Type B pancreatic cell (in vitro differentiated cells): Measurements from ENCODE around the gene ADIPOR2. TPM values are rescaled to one million over a fixed set of nuclear protein-coding genes. Genes with fewer than 3 reads are reported as not detected.

Experiments used
- DNase-seq: peaks from one replicate; pipeline ENCODE4 v3.0.0; 2021; ENCODE audit warnings: mixed read lengths; ENCODE audit not compliant: unreplicated experiment; ENCODE audit errors: extremely low spot score
- H3K27ac Mint-ChIP-seq: 2 replicates; pipeline ENCODE4 v1.8.0; 2021; ENCODE audit warnings: mild to moderate bottlenecking, mixed read lengths
- H3K27me3 Mint-ChIP-seq: 2 replicates; pipeline ENCODE4 v1.8.0; 2021; ENCODE audit warnings: mixed read lengths
- H3K36me3 Mint-ChIP-seq: 2 replicates; pipeline ENCODE4 v1.8.0; 2021; ENCODE audit warnings: mixed read lengths
- H3K4me1 Mint-ChIP-seq: one replicate; pipeline ENCODE4 v1.8.0; 2021; ENCODE audit warnings: mixed read lengths; ENCODE audit not compliant: unreplicated experiment
- H3K4me3 Mint-ChIP-seq: 2 replicates; pipeline ENCODE4 v1.8.0; 2021; ENCODE audit warnings: mild to moderate bottlenecking, mixed read lengths
- H3K9me3 Mint-ChIP-seq: 2 replicates; pipeline ENCODE4 v1.8.0; 2021; ENCODE audit warnings: mixed read lengths
- CTCF ChIP-seq: fragments of 200-600 bp; sonication (generic); conservative IDR thresholded peaks from 2 replicates; pipeline ENCODE4 v1.5.0; 2021; ENCODE audit warnings: antibody characterized with exemption, mild to moderate bottlenecking
- total RNA-seq: library from RNA; stranded (reverse); gene quantifications from 2 replicates; pipeline ENCODE4 v1.2.1, GENCODE V29; 2021; ENCODE audit warnings: low replicate concordance

ADIPOR2 gene
- total RNA-seq, 1 donor from 2014 or later = 49.2 TPM

- Mint-ChIP-seq H3K27ac (no peak overlapping the region), H3K27me3 (peaks cover 11% of the 10 kb centered on the region), H3K36me3 (peaks cover 21% of the 10 kb centered on the region), H3K9me3 (no peaks in the 10 kb centered on the region), H3K4me1 (peaks cover 5% of the 10 kb centered on the region), H3K4me3 (no peak overlapping the region)
- no peak for DNase-seq
- TF ChIP-seq CTCF = no peak
Observed at GRCh38 chr12:1790444-1790843, 99.6 kb downstream of the ADIPOR2 start.

- no peak overlapping the region for H3K4me3 Mint-ChIP-seq
- peaks cover 18% of the 10 kb centered on the region for H3K36me3 Mint-ChIP-seq
- DNase-seq = no peak
- peaks cover 10% of the 10 kb centered on the region for H3K4me1 Mint-ChIP-seq
- no peaks in the 10 kb centered on the region for H3K9me3 Mint-ChIP-seq
- peaks cover 16% of the 10 kb centered on the region for H3K27me3 Mint-ChIP-seq
- peak overlapping the region; percentile 26 for H3K27ac Mint-ChIP-seq
- peak; percentile 88 for TF ChIP-seq CTCF
Observed at GRCh38 chr12:1791104-1791841, 100.4 kb downstream of the ADIPOR2 start.

- DNase-seq = no peak
- H3K4me1 Mint-ChIP-seq = peaks cover 10% of the 10 kb centered on the region
- no peaks in the 10 kb centered on the region for H3K9me3 Mint-ChIP-seq
- peaks cover 16% of the 10 kb centered on the region for H3K27me3 Mint-ChIP-seq
- no peak overlapping the region for H3K4me3 Mint-ChIP-seq
- no peak for TF ChIP-seq CTCF
- H3K27ac Mint-ChIP-seq = no peak overlapping the region
- H3K36me3 Mint-ChIP-seq = peaks cover 9% of the 10 kb centered on the region
Observed at GRCh38 chr12:1792406-1792805, 101.5 kb downstream of the ADIPOR2 start.

- Mint-ChIP-seq H3K4me1 (peaks cover 10% of the 10 kb centered on the region), H3K4me3 (no peak overlapping the region), H3K9me3 (no peaks in the 10 kb centered on the region), H3K27ac (no peak overlapping the region), H3K27me3 (peaks cover 18% of the 10 kb centered on the region), H3K36me3 (peaks cover 4% of the 10 kb centered on the region)
- no peak for DNase-seq
- TF ChIP-seq CTCF = no peak
Observed at GRCh38 chr12:1793426-1794210, 102.7 kb downstream of the ADIPOR2 start.

GRCh38 chr12:1794440-1795090 lies 103.7 kb downstream of the ADIPOR2 start:
- Mint-ChIP-seq H3K4me3 (no peak overlapping the region), H3K27ac (no peak overlapping the region)
- DNase-seq = no peak

More at GRCh38 chr12:1794440-1795090, 103.7 kb downstream of the ADIPOR2 start:
- H3K4me1 Mint-ChIP-seq = peaks cover 10% of the 10 kb centered on the region
- TF ChIP-seq CTCF = no peak
- H3K27me3 Mint-ChIP-seq = peaks cover 23% of the 10 kb centered on the region
- no peaks in the 10 kb centered on the region for H3K36me3 Mint-ChIP-seq
- H3K9me3 Mint-ChIP-seq = no peaks in the 10 kb centered on the region
